Neural cell (in vitro differentiated cells): Measurements from ENCODE around the gene OR5B21. TPM values are rescaled to one million over a fixed set of nuclear protein-coding genes. Genes with fewer than 3 reads are reported as not detected.

Experiments
- H2AFZ ChIP-seq: fragments of 200-600, 300-800 bp; sonication (generic), shearing (Covaris generic); 2 replicates; pipeline ENCODE4 v1.6.0; 2014; ENCODE audit warnings: low read depth, mild to moderate bottlenecking, antibody characterized with exemption, low read length, moderate library complexity
- H3F3A ChIP-seq: fragments of 200-600 bp; shearing (Covaris generic); 2 replicates; pipeline ENCODE4 v1.6.1; 2016; ENCODE audit warnings: mild to moderate bottlenecking, moderate library complexity, mixed read lengths, antibody characterized with exemption, low read length; ENCODE audit not compliant: insufficient read depth, poor library complexity, severe bottlenecking
- H3K27ac ChIP-seq: fragments of 200-600, 300-800 bp; sonication (generic), shearing (Covaris generic); 2 replicates; pipeline ENCODE4 v1.5.1; 2014; ENCODE audit warnings: mild to moderate bottlenecking, low read length, moderate library complexity
- H3K27me3 ChIP-seq: fragments of 300-800, 200-600 bp; sonication (generic), shearing (Covaris generic); 2 replicates; pipeline ENCODE4 v1.6.0; 2014; ENCODE audit warnings: mild to moderate bottlenecking, low read depth, low read length, moderate library complexity; ENCODE audit not compliant: insufficient read depth
- H3K36me3 ChIP-seq: fragments of 300-800, 200-600 bp; sonication (generic), shearing (Covaris generic); 2 replicates; pipeline ENCODE4 v1.5.1; 2014; ENCODE audit warnings: mild to moderate bottlenecking, antibody characterized with exemption, low read length, moderate library complexity; ENCODE audit not compliant: insufficient read depth
- H3K4me2 ChIP-seq: fragments of 300-800, 200-600 bp; sonication (generic), shearing (Covaris generic); 2 replicates; pipeline ENCODE4 v1.6.0; 2014; ENCODE audit warnings: mild to moderate bottlenecking, low read length
- H3K4me3 ChIP-seq: fragments of 300-800, 200-600 bp; sonication (generic), shearing (Covaris generic); 2 replicates; pipeline ENCODE4 v1.5.1; 2014; ENCODE audit warnings: mild to moderate bottlenecking, low read length, moderate library complexity
- H3K79me2 ChIP-seq: fragments of 200-600 bp; shearing (Covaris generic); replicated peaks from 2 replicates; pipeline ENCODE4 v1.6.0; 2014; ENCODE audit warnings: mild to moderate bottlenecking, low read length, moderate library complexity; ENCODE audit not compliant: insufficient read depth
- H3K9ac ChIP-seq: fragments of 300-800, 200-600 bp; sonication (generic), shearing (Covaris generic); 2 replicates; pipeline ENCODE4 v1.6.1; 2016; ENCODE audit warnings: mild to moderate bottlenecking, low read length, mixed read lengths
- H3K9me2 ChIP-seq: fragments of 200-600 bp; shearing (Covaris generic); 2 replicates; pipeline ENCODE4 v1.6.1; 2016; ENCODE audit warnings: mild to moderate bottlenecking, low read length, mixed read lengths; ENCODE audit not compliant: insufficient read depth
- H3K9me3 ChIP-seq: fragments of 200-600, 300-800 bp; sonication (generic), shearing (Covaris generic); 2 replicates; pipeline ENCODE4 v1.6.1; 2016; ENCODE audit warnings: mild to moderate bottlenecking, mixed run types, low read length, moderate library complexity, mixed read lengths
- H4K20me1 ChIP-seq: fragments of 200-600 bp; shearing (Covaris generic); 2 replicates; pipeline ENCODE4 v1.6.1; 2016; ENCODE audit warnings: mild to moderate bottlenecking, mixed run types; ENCODE audit not compliant: insufficient read depth
- EP300 ChIP-seq: fragments of 450-650 bp; conservative IDR thresholded peaks from 2 replicates; pipeline ENCODE4 v1.6.1; 2014; ENCODE audit warnings: antibody characterized with exemption, mild to moderate bottlenecking, moderate library complexity; ENCODE audit not compliant: poor library complexity, severe bottlenecking
- EZH2 ChIP-seq: fragments of 200-600, 300-800 bp; shearing (Covaris generic), sonication (generic); IDR thresholded peaks from 2 replicates; pipeline ENCODE4 v1.6.1; 2014; ENCODE audit warnings: antibody characterized with exemption, low read length, borderline replicate concordance, mild to moderate bottlenecking; ENCODE audit not compliant: insufficient read depth, poor library complexity, severe bottlenecking
- MXI1 ChIP-seq: fragments of 450-650 bp; conservative IDR thresholded peaks from 2 replicates; pipeline ENCODE4 v1.6.1; 2014; ENCODE audit warnings: antibody characterized with exemption, mild to moderate bottlenecking; ENCODE audit not compliant: poor library complexity, severe bottlenecking
- POLR2AphosphoS5 ChIP-seq: IDR thresholded peaks from 2 replicates; pipeline ENCODE4 v1.6.1; 2012
- RAD21 ChIP-seq: fragments of 450-650 bp; conservative IDR thresholded peaks from 2 replicates; pipeline ENCODE4 v1.6.1; 2014; ENCODE audit warnings: antibody characterized with exemption, mild to moderate bottlenecking, moderate library complexity
- SMC3 ChIP-seq: fragments of 450-650 bp; conservative IDR thresholded peaks from 2 replicates; pipeline ENCODE4 v1.6.1; 2014; ENCODE audit warnings: antibody characterized with exemption, mild to moderate bottlenecking, moderate library complexity; ENCODE audit not compliant: poor library complexity
- TAF1 ChIP-seq: IDR thresholded peaks from 2 replicates; pipeline ENCODE4 v1.6.1; 2012; ENCODE audit warnings: low read depth
- polyA plus RNA-seq: library from polyadenylated mRNA; depleted of rRNA; stranded (reverse); fragments of >200 nt; gene quantifications from 2 replicates; pipeline ENCODE4 v1.2.3, GENCODE V29; 2014
- TF ChIP-seq, protein P1 (sequence below): fragments of 450-650 bp; IDR thresholded peaks from 2 replicates; pipeline ENCODE4 v1.5.1; 2014; ENCODE audit warnings: antibody characterized with exemption, mild to moderate bottlenecking, moderate library complexity; ENCODE audit not compliant: poor library complexity, severe bottlenecking
- TF ChIP-seq, protein P2 (sequence below): IDR thresholded peaks from 2 replicates; pipeline ENCODE4 v1.6.1; 2012; ENCODE audit warnings: borderline replicate concordance

The OR5B21 gene
- polyA plus RNA-seq, 1 donor from 2014 or later = not detected

DNA sequence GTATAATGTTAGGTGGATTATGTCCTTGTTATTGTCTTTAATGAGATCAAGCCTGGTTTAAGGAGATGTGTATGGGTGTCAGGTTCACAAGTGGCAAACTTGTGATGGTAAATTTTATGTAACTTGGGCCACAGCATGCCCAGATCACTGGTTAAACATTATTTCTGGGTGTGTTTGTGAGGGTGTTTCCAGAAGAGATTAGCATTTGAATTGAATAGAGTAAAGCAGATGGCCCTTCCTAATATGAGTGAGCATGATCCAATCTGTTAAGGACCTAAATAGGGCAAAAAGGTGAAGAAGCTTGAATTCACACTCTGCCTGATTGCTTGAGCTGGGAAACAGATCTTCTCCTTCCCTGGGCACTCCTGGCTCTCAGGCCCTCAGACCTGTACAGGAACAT, 20.7 kb downstream of the OR5B21 start:
- TF ChIP-seq, protein P1, sequence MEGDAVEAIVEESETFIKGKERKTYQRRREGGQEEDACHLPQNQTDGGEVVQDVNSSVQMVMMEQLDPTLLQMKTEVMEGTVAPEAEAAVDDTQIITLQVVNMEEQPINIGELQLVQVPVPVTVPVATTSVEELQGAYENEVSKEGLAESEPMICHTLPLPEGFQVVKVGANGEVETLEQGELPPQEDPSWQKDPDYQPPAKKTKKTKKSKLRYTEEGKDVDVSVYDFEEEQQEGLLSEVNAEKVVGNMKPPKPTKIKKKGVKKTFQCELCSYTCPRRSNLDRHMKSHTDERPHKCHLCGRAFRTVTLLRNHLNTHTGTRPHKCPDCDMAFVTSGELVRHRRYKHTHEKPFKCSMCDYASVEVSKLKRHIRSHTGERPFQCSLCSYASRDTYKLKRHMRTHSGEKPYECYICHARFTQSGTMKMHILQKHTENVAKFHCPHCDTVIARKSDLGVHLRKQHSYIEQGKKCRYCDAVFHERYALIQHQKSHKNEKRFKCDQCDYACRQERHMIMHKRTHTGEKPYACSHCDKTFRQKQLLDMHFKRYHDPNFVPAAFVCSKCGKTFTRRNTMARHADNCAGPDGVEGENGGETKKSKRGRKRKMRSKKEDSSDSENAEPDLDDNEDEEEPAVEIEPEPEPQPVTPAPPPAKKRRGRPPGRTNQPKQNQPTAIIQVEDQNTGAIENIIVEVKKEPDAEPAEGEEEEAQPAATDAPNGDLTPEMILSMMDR = no peak
- TF ChIP-seq, protein P2, sequence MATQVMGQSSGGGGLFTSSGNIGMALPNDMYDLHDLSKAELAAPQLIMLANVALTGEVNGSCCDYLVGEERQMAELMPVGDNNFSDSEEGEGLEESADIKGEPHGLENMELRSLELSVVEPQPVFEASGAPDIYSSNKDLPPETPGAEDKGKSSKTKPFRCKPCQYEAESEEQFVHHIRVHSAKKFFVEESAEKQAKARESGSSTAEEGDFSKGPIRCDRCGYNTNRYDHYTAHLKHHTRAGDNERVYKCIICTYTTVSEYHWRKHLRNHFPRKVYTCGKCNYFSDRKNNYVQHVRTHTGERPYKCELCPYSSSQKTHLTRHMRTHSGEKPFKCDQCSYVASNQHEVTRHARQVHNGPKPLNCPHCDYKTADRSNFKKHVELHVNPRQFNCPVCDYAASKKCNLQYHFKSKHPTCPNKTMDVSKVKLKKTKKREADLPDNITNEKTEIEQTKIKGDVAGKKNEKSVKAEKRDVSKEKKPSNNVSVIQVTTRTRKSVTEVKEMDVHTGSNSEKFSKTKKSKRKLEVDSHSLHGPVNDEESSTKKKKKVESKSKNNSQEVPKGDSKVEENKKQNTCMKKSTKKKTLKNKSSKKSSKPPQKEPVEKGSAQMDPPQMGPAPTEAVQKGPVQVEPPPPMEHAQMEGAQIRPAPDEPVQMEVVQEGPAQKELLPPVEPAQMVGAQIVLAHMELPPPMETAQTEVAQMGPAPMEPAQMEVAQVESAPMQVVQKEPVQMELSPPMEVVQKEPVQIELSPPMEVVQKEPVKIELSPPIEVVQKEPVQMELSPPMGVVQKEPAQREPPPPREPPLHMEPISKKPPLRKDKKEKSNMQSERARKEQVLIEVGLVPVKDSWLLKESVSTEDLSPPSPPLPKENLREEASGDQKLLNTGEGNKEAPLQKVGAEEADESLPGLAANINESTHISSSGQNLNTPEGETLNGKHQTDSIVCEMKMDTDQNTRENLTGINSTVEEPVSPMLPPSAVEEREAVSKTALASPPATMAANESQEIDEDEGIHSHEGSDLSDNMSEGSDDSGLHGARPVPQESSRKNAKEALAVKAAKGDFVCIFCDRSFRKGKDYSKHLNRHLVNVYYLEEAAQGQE = no peak
- TF ChIP-seq SMC3 (no peak), EP300 (no peak), MXI1 (no peak), EZH2 (no peak), TAF1 (no peak), POLR2AphosphoS5 (no peak), RAD21 (no peak)
- Histone ChIP-seq H3K36me3 (no peaks in the 10 kb centered on the region), H3K4me3 (no peak overlapping the region)

DNA sequence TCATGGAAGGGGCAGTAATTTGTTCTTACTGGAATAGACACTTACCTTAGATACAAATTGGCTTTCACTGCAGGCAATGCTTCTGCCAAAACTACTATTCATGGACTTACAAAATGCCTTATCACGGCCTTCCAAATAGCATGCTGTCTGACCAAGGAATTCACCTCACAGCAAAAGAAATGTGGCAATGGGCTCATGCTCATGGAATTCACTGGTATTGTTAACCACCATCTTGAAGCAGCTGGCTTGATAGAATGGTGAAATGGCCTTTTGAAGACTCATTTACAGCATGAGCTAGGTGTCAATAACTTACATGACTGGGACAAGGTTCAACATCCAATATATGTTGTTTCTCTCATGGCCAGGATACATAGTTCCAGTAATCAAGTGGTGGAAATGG, 21.9 kb downstream of the OR5B21 start:
- H3K27me3 ChIP-seq = no peaks in the 10 kb centered on the region
- H3K36me3 ChIP-seq = no peaks in the 10 kb centered on the region
- H2AFZ ChIP-seq = no peak overlapping the region
- no peak overlapping the region for H3K9ac ChIP-seq
- no peak overlapping the region for H3K27ac ChIP-seq
- no peaks in the 10 kb centered on the region for H4K20me1 ChIP-seq
- no peaks in the 10 kb centered on the region for H3K9me3 ChIP-seq
- no peak overlapping the region for H3K4me2 ChIP-seq
- H3K79me2 ChIP-seq = no peaks in the 10 kb centered on the region
- no peaks in the 10 kb centered on the region for H3F3A ChIP-seq
- H3K9me2 ChIP-seq = no peaks in the 10 kb centered on the region
- no peak overlapping the region for H3K4me3 ChIP-seq
- no peak for TF ChIP-seq EZH2
- TF ChIP-seq TAF1 = no peak
- TF ChIP-seq RAD21 = no peak
- TF ChIP-seq MXI1 = no peak
- TF ChIP-seq, protein P2 = no peak
- TF ChIP-seq EP300 = no peak
- TF ChIP-seq, protein P1 = no peak
- no peak for TF ChIP-seq POLR2AphosphoS5
- TF ChIP-seq SMC3 = no peak

More for the DNA sequence above, 20.7 kb downstream of the OR5B21 start:
- no peak overlapping the region for H3K4me2 ChIP-seq
- no peaks in the 10 kb centered on the region for H3K27me3 ChIP-seq
- H3K9ac ChIP-seq = no peak overlapping the region
- no peaks in the 10 kb centered on the region for H3F3A ChIP-seq
- no peak overlapping the region for H3K27ac ChIP-seq
- no peaks in the 10 kb centered on the region for H3K79me2 ChIP-seq
- H4K20me1 ChIP-seq = no peaks in the 10 kb centered on the region
- H3K9me3 ChIP-seq = no peaks in the 10 kb centered on the region
- no peaks in the 10 kb centered on the region for H3K9me2 ChIP-seq
- no peak overlapping the region for H2AFZ ChIP-seq
